Neural progenitor cell (in vitro differentiated cells): ENCODE measurements around the gene CRYBB1. TPM values are rescaled to one million over a fixed set of nuclear protein-coding genes. Genes with fewer than 3 reads are reported as not detected.
A peak's percentile ranks its signal among the peaks of the same experiment; 100 is the strongest.

Experiments
- DNase-seq: peaks from one replicate; pipeline ENCODE4 v3.0.0-alpha.2; 2016; ENCODE audit warnings: low spot score
- H2AFZ ChIP-seq: fragments of 200-600 bp; sonication (generic); replicated peaks from 2 replicates; pipeline ENCODE4 v1.6.1; 2016; ENCODE audit warnings: antibody characterized with exemption
- H3F3A ChIP-seq: fragments of 200-600 bp; sonication (generic); 2 replicates; pipeline ENCODE4 v1.6.1; 2016; ENCODE audit warnings: antibody characterized with exemption, low read depth
- H3K27ac ChIP-seq: fragments of 200-600 bp; sonication (generic); 2 replicates; pipeline ENCODE4 v1.5.1; 2016; ENCODE audit warnings: mild to moderate bottlenecking
- H3K27me3 ChIP-seq: fragments of 200-600 bp; sonication (generic); 2 replicates; pipeline ENCODE4 v1.6.1; 2016; ENCODE audit warnings: mild to moderate bottlenecking, moderate library complexity
- H3K36me3 ChIP-seq: fragments of 200-600 bp; sonication (generic); 2 replicates; pipeline ENCODE4 v1.5.1; 2016
- H3K4me1 ChIP-seq: fragments of 200-600 bp; sonication (generic); 2 replicates; pipeline ENCODE4 v1.6.1; 2016; ENCODE audit warnings: mixed run types
- H3K4me2 ChIP-seq: fragments of 200-600 bp; sonication (generic); 2 replicates; pipeline ENCODE4 v1.6.1; 2016
- H3K4me3 ChIP-seq: fragments of 200-600 bp; sonication (generic); 2 replicates; pipeline ENCODE4 v1.5.1; 2016
- H3K79me2 ChIP-seq: fragments of 200-600 bp; sonication (generic); 2 replicates; pipeline ENCODE4 v1.6.1; 2016; ENCODE audit warnings: low read depth
- H3K9ac ChIP-seq: fragments of 200-600 bp; sonication (generic); 2 replicates; pipeline ENCODE4 v1.6.1; 2016
- H3K9me3 ChIP-seq: fragments of 200-600 bp; sonication (generic); 2 replicates; pipeline ENCODE4 v1.5.1; 2016; ENCODE audit warnings: low read depth
- H4K20me1 ChIP-seq: fragments of 200-600 bp; sonication (generic); 2 replicates; pipeline ENCODE4 v1.6.1; 2016; ENCODE audit warnings: low read depth
- H3K27ac Mint-ChIP-seq: 3 replicates; pipeline ENCODE4 v1.8.0; 2021; ENCODE audit warnings: mixed read lengths
- H3K27me3 Mint-ChIP-seq: 2 replicates; pipeline ENCODE4 v1.8.0; 2022; ENCODE audit warnings: low read depth, mild to moderate bottlenecking, inconsistent platforms, moderate library complexity, mixed read lengths; ENCODE audit not compliant: insufficient read depth
- H3K36me3 Mint-ChIP-seq: 3 replicates; pipeline ENCODE4 v1.8.0; 2021; ENCODE audit warnings: mixed read lengths
- H3K4me1 Mint-ChIP-seq: 3 replicates; pipeline ENCODE4 v1.8.0; 2021; ENCODE audit warnings: mixed read lengths
- H3K4me3 Mint-ChIP-seq: 3 replicates; pipeline ENCODE4 v1.8.0; 2021; ENCODE audit warnings: mild to moderate bottlenecking, moderate library complexity, mixed read lengths
- H3K9me3 Mint-ChIP-seq: 3 replicates; pipeline ENCODE4 v1.8.0; 2020; ENCODE audit warnings: mixed read lengths
- EZH2 ChIP-seq: fragments of 200-600 bp; sonication (generic); IDR thresholded peaks from 2 replicates; pipeline ENCODE4 v1.6.1; 2017; ENCODE audit warnings: antibody characterized with exemption, mild to moderate bottlenecking, moderate library complexity
- EZH2phosphoT487 ChIP-seq: fragments of 200-600 bp; sonication (generic); IDR thresholded peaks from 2 replicates; pipeline ENCODE4 v1.6.1; 2017; ENCODE audit warnings: antibody characterized with exemption
- total RNA-seq: library from RNA; depleted of rRNA; stranded (reverse); fragments of >200 nt; gene quantifications from 2 replicates; pipeline ENCODE4 v1.2.3, GENCODE V29; 2015; ENCODE audit warnings: low replicate concordance
- TF ChIP-seq, protein P1 (sequence below): fragments of 200-600 bp; sonication (generic); IDR thresholded peaks from 2 replicates; pipeline ENCODE4 v1.5.1; 2017; ENCODE audit warnings: antibody characterized with exemption, mild to moderate bottlenecking

The CRYBB1 gene
- total RNA-seq, 1 donor from 2014 or later, result not detected

DNA sequence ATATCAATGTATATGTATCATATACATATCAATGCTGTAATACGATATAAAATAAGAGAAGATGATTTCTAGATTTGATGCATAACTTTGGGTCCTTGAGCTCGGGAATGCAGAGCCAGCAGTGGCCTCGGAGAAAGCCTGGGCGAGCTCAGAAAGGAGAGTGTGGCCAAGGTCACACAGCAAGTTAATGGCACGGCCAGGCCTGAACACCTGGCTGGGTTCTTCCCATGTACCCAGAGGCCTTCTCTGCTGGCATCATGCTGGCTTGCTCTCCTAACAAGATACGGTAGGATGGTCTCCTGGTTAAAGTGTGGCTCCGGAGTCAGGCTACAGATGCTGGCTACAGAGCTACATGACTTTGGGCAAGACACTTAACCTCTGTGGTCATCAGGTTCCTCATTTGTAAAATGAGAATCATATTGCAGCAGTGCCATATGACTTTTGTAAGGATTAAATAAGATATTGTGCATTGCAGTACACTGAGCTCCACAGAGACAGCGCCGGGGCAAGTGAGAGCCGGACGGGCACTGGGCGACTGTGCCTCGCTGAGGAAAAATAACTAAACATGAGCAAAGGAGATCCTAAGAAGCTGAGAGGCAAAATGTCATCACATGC is 57.8 kb downstream of the CRYBB1 start:
- DNase-seq, result no peak
- Histone ChIP-seq H3K9me3 (no peaks in the 10 kb centered on the region), H2AFZ (no peak overlapping the region), H3K9ac (no peak overlapping the region), H3K4me1 (peaks cover 18% of the 10 kb centered on the region), H4K20me1 (peaks cover 46% of the 10 kb centered on the region), H3K4me2 (no peak overlapping the region), H3K27ac (peak overlapping the region; percentile 37), H3F3A (peaks cover 12% of the 10 kb centered on the region), H3K79me2 (peaks cover 60% of the 10 kb centered on the region), H3K36me3 (no peaks in the 10 kb centered on the region), H3K27me3 (no peaks in the 10 kb centered on the region), H3K4me3 (no peak overlapping the region)
- peaks cover 40% of the 10 kb centered on the region for H3K4me1 Mint-ChIP-seq
- H3K36me3 Mint-ChIP-seq, result no peaks in the 10 kb centered on the region
- H3K4me3 Mint-ChIP-seq, result no peak overlapping the region
- no peaks in the 10 kb centered on the region for H3K9me3 Mint-ChIP-seq
- TF ChIP-seq EZH2phosphoT487 (no peak), EZH2 (no peak)
- TF ChIP-seq, protein P1, sequence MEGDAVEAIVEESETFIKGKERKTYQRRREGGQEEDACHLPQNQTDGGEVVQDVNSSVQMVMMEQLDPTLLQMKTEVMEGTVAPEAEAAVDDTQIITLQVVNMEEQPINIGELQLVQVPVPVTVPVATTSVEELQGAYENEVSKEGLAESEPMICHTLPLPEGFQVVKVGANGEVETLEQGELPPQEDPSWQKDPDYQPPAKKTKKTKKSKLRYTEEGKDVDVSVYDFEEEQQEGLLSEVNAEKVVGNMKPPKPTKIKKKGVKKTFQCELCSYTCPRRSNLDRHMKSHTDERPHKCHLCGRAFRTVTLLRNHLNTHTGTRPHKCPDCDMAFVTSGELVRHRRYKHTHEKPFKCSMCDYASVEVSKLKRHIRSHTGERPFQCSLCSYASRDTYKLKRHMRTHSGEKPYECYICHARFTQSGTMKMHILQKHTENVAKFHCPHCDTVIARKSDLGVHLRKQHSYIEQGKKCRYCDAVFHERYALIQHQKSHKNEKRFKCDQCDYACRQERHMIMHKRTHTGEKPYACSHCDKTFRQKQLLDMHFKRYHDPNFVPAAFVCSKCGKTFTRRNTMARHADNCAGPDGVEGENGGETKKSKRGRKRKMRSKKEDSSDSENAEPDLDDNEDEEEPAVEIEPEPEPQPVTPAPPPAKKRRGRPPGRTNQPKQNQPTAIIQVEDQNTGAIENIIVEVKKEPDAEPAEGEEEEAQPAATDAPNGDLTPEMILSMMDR, result no peak
- H3K27ac Mint-ChIP-seq, result peak overlapping the region; percentile 25
- H3K27me3 Mint-ChIP-seq, result peaks cover 4% of the 10 kb centered on the region

- H3K4me2 ChIP-seq, result no peak overlapping the region
- no peaks in the 10 kb centered on the region for H3K36me3 Mint-ChIP-seq
- DNase-seq, result no peak
Observed at GRCh38 chr22:26558248-26558895, 59.5 kb downstream of the CRYBB1 start.

DNA sequence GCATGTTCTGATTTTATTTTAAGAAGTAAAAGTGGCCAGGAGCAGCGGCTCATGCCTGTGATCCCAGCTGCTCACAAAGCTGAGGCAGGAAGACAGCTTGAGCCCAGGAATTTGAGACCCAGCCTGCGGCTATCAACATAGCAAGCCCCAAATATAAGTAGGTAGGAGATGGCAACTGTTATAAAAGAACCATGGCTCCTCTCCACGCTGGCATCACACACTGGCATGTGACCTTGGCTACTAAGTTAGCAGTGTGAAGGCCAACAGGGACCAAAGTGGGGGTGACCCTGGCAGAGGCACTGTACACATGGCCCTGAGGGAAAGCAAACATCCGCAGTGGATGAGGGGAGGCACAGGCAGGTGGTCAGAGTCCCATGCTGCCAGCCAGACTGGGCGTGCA is 60.9 kb downstream of the CRYBB1 start:
- Mint-ChIP-seq H3K27me3 (peaks cover 4% of the 10 kb centered on the region), H3K36me3 (no peaks in the 10 kb centered on the region), H3K4me1 (peaks cover 43% of the 10 kb centered on the region), H3K27ac (peak overlapping the region; percentile 78), H3K9me3 (no peaks in the 10 kb centered on the region), H3K4me3 (no peak overlapping the region)
- H3K4me3 ChIP-seq, result no peak overlapping the region
- no peak overlapping the region for H2AFZ ChIP-seq
- TF ChIP-seq EZH2 (no peak), EZH2phosphoT487 (no peak)
- TF ChIP-seq, protein P1, result no peak
- no peaks in the 10 kb centered on the region for H3K36me3 ChIP-seq
- peaks cover 26% of the 10 kb centered on the region for H4K20me1 ChIP-seq
- H3K9ac ChIP-seq, result no peak overlapping the region
- peaks cover 10% of the 10 kb centered on the region for H3K4me1 ChIP-seq
- H3K4me2 ChIP-seq, result no peak overlapping the region
- H3K27ac ChIP-seq, result no peak overlapping the region
- peaks cover 12% of the 10 kb centered on the region for H3F3A ChIP-seq
- DNase-seq, result no peak
- no peaks in the 10 kb centered on the region for H3K9me3 ChIP-seq
- peaks cover 44% of the 10 kb centered on the region for H3K79me2 ChIP-seq
- H3K27me3 ChIP-seq, result no peaks in the 10 kb centered on the region

More at GRCh38 chr22:26558248-26558895, 59.5 kb downstream of the CRYBB1 start:
- Histone ChIP-seq H3K9ac (no peak overlapping the region), H3K4me3 (no peak overlapping the region), H3F3A (peaks cover 12% of the 10 kb centered on the region), H3K36me3 (no peaks in the 10 kb centered on the region), H3K9me3 (no peaks in the 10 kb centered on the region), H3K4me1 (peaks cover 10% of the 10 kb centered on the region), H3K79me2 (peaks cover 56% of the 10 kb centered on the region), H2AFZ (no peak overlapping the region), H3K27me3 (no peaks in the 10 kb centered on the region), H3K27ac (peak overlapping the region; percentile 31), H4K20me1 (peaks cover 30% of the 10 kb centered on the region)
- TF ChIP-seq, protein P1, result no peak
- TF ChIP-seq EZH2 (no peak), EZH2phosphoT487 (no peak)
- Mint-ChIP-seq H3K4me1 (peaks cover 35% of the 10 kb centered on the region), H3K27me3 (peaks cover 4% of the 10 kb centered on the region), H3K4me3 (no peak overlapping the region), H3K9me3 (no peaks in the 10 kb centered on the region), H3K27ac (peak overlapping the region; percentile 58)
